22Rv1 (cell line): ENCODE results near the gene ZSCAN26.

Source experiments
- ZFX ChIP-seq: fragments of 450-650 bp; IDR thresholded peaks from 2 replicates; pipeline ENCODE4 v1.6.1; 2017; ENCODE audit warnings: antibody characterized with exemption, borderline replicate concordance
- TF ChIP-seq, protein P1 (sequence below): fragments of 450-650 bp; IDR thresholded peaks from 2 replicates; pipeline ENCODE4 v1.5.1; 2017; ENCODE audit warnings: mild to moderate bottlenecking

DNA sequence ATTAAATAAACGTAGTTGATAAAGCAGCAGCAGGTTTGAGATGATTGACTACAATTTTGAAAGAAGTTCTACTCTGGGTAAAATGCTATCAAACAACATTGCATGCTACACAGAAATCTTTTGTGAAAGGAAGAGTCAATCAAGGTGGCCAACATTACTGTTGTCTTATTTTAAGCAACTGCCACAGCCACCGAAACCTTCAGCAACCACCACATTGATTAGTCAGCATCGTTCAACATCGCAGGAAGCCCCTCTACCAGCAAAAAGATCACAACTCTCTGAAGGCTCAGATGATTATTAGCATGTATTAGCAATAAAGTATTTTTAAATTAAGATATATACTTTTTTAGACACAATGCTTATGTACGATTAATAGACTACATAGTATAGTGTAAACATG is 28.4 kb downstream of the ZSCAN26 start:
- TF ChIP-seq, protein P1, sequence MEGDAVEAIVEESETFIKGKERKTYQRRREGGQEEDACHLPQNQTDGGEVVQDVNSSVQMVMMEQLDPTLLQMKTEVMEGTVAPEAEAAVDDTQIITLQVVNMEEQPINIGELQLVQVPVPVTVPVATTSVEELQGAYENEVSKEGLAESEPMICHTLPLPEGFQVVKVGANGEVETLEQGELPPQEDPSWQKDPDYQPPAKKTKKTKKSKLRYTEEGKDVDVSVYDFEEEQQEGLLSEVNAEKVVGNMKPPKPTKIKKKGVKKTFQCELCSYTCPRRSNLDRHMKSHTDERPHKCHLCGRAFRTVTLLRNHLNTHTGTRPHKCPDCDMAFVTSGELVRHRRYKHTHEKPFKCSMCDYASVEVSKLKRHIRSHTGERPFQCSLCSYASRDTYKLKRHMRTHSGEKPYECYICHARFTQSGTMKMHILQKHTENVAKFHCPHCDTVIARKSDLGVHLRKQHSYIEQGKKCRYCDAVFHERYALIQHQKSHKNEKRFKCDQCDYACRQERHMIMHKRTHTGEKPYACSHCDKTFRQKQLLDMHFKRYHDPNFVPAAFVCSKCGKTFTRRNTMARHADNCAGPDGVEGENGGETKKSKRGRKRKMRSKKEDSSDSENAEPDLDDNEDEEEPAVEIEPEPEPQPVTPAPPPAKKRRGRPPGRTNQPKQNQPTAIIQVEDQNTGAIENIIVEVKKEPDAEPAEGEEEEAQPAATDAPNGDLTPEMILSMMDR, result no peak
- TF ChIP-seq ZFX, result no peak
